K562 (cell line): ENCODE data around the gene MDC1. TPM values are rescaled to one million over a fixed set of nuclear protein-coding genes. Genes with fewer than 3 reads are reported as not detected.

Experiments
- CBX1 ChIP-seq: sonication (generic); IDR thresholded peaks from 2 replicates; pipeline ENCODE4 v1.6.1; 2016; ENCODE audit warnings: antibody characterized with exemption, low read depth, mild to moderate bottlenecking
- E2F4 ChIP-seq: sonication (generic); formaldehyde crosslinking; IDR thresholded peaks from 2 replicates; pipeline ENCODE4 v1.8.0; 2022; ENCODE audit warnings: mild to moderate bottlenecking, low read depth, missing genetic modification reagents
- EHMT2 ChIP-seq: fragments of 450-650 bp; IDR thresholded peaks from 2 replicates; pipeline ENCODE4 v1.6.1; 2018; ENCODE audit warnings: antibody characterized with exemption
- ELF2 ChIP-seq: fragments of 250-450 bp; sonication (Bioruptor Pico); IDR thresholded peaks from 2 replicates; pipeline ENCODE4 v1.5.0; 2021; ENCODE audit warnings: mild to moderate bottlenecking
- GTF2E2 ChIP-seq: fragments of 200-800 bp; sonication (Bioruptor generic); IDR thresholded peaks from 2 replicates; pipeline ENCODE4 v1.6.1; 2016; ENCODE audit warnings: missing genetic modification characterization, missing compliant biosample characterization
- ILK ChIP-seq: fragments of 450-650 bp; IDR thresholded peaks from 2 replicates; pipeline ENCODE4 v1.6.1; 2016; ENCODE audit warnings: missing genetic modification characterization, low read depth, mild to moderate bottlenecking, missing compliant biosample characterization, moderate library complexity, borderline replicate concordance
- MBD2 ChIP-seq: sonication (generic); IDR thresholded peaks from 2 replicates; pipeline ENCODE4 v1.6.1; 2016; ENCODE audit warnings: low read depth, borderline replicate concordance
- PRDM10 ChIP-seq: fragments of 450-650 bp; IDR thresholded peaks from 2 replicates; pipeline ENCODE4 v1.6.1; 2018; ENCODE audit not compliant: partially characterized antibody
- RBFOX2 ChIP-seq: fragments of 200-400 bp; formaldehyde crosslinking; IDR thresholded peaks from 2 replicates; pipeline ENCODE4 v1.6.1; 2017; ENCODE audit warnings: low read depth, mild to moderate bottlenecking, low read length, moderate library complexity
- TARDBP ChIP-seq: fragments of 450-650 bp; IDR thresholded peaks from 2 replicates; pipeline ENCODE4 v1.6.1; 2016
- TEAD2 ChIP-seq: fragments of 450-650 bp; IDR thresholded peaks from 2 replicates; pipeline ENCODE4 v1.6.1; 2016; ENCODE audit warnings: missing genetic modification characterization, control low read depth, missing compliant biosample characterization
- TRIM25 ChIP-seq: fragments of 450-650 bp; IDR thresholded peaks from 2 replicates; pipeline ENCODE4 v1.7.0; 2016; ENCODE audit warnings: borderline replicate concordance
- ZNF143 ChIP-seq: sonication (generic); formaldehyde crosslinking; IDR thresholded peaks from 2 replicates; pipeline ENCODE4 v1.9.0; 2022; ENCODE audit warnings: mild to moderate bottlenecking, missing genetic modification reagents
- ZNF431 ChIP-seq: sonication (generic); formaldehyde crosslinking; IDR thresholded peaks from 2 replicates; pipeline ENCODE4 v1.8.0; 2022; ENCODE audit warnings: mild to moderate bottlenecking, missing genetic modification reagents
- ZNF507 ChIP-seq: conservative IDR thresholded peaks from 2 replicates; pipeline ENCODE4 v1.6.1; 2017; ENCODE audit warnings: missing genetic modification characterization, missing compliant biosample characterization
- polyA plus RNA-seq, 8 experiments: library from polyadenylated mRNA; depleted of rRNA in 4 of 8; stranded (reverse) in 5 of 8; unstranded in 3 of 8; fragments of >200 nt; fragmentation: Nextera tagmentation in 2 of 8; fragmentation: Illumina TruSeq in 1 of 8; extraction: Ambion mirVana in 2 of 8; extraction: Trizol in 1 of 8; gene quantifications; 2 replicates each; pipeline versions ENCODE4 v1.2.1 to v1.2.3, GENCODE V29; 2011 to 2014; ENCODE audit warnings: inconsistent platforms in 1 of 8, missing spikeins in 1 of 8
- total RNA-seq, 7 experiments: library from RNA; depleted of rRNA in 6 of 7; stranded (reverse); fragments of >200 nt in 6 of 7; fragmentation: Illumina TruSeq in 2 of 7; extraction: Trizol in 2 of 7; gene quantifications; 2 replicates each; pipeline versions ENCODE4 v1.2.1 to v1.2.3, GENCODE V29; 2011 to 2021; ENCODE audit warnings: low replicate concordance in 1 of 7
- TF ChIP-seq, protein P1 (sequence below): fragments of 250-450 bp; sonication (Bioruptor Pico); IDR thresholded peaks from 2 replicates; pipeline ENCODE4 v1.9.0; 2021; ENCODE audit warnings: mild to moderate bottlenecking, inconsistent platforms
- TF ChIP-seq, protein P2 (sequence below), 2 experiments: fragments of 450-650 bp in 1 of 2; sonication (generic) in 1 of 2; formaldehyde crosslinking; conservative IDR thresholded peaks; 2 replicates each; pipeline versions ENCODE4 v1.4.0 to v1.8.1; 2020 to 2022; ENCODE audit warnings: mild to moderate bottlenecking in 1 of 2, missing genetic modification reagents in 1 of 2

MDC1 gene
- total and polyA plus RNA-seq, 9 of the 15 experiments (the other 6 are each of a cell fraction or from before 2014, with no cell fraction given): 8.2 to 114 (median 20.0) TPM

DNA sequence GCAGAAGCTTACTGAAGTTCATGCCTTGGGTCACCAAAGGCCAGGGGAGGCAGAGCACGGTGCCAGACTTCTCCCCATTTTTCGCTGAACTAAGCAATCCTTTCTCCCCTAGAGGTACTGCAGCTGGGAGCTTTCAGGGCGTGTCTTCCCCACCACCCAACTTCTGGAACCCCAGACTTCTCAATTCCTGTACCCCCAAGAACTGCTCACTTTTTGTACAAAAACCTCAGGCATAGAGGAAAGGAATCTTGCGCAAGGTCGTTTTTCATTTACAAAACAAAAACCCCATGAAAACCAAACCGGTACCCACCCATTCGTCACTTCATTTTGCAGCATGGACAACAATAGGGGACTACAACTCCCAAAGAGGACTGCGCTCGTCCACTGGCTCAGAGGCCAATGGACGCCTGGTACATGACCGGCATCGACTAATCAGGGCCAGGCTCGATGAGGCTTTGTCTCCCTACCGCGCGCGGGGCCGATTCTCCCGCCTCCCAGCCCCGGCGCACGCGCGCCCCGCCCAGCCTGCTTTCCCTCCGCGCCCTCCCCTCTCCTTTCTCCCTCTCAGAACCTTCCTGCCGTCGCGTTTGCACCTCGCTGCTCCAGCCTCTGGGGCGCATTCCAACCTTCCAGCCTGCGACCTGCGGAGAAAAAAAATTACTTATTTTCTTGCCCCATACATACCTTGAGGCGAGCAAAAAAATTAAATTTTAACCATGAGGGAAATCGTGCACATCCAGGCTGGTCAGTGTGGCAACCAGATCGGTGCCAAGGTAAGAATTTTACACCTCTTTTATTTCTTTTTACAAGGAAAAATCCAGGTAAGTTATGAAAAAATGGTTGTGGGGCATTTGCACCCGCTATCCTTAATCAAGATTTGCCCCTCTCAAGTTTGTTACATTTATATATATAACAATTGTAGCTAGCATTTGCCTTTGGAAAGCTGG lies 3.0 kb upstream of the MDC1 start, which contains the start of gene TUBB (continued):
- TF ChIP-seq PRDM10 (peak; percentile 46), ZNF143 (CRISPR knock-in tag) (peak; percentile 89), ELF2 (no peak), EHMT2 (no peak), TRIM25 (no peak), TARDBP (peak; percentile 77; the same call in 1 of the 2 replicates), CBX1 (peak; percentile 95), RBFOX2 (peak; percentile 96), MBD2 (peak; percentile 94), TEAD2 (peak; percentile 81), GTF2E2 (tag) (peak; percentile 69; the same call in 1 of the 2 replicates), ZNF507 (tag) (no peak), ZNF431 (CRISPR knock-in tag) (no peak), ILK (tag) (no peak), E2F4 (peak; percentile 85; the same call in 1 of the 2 replicates)
- TF ChIP-seq, protein P1, sequence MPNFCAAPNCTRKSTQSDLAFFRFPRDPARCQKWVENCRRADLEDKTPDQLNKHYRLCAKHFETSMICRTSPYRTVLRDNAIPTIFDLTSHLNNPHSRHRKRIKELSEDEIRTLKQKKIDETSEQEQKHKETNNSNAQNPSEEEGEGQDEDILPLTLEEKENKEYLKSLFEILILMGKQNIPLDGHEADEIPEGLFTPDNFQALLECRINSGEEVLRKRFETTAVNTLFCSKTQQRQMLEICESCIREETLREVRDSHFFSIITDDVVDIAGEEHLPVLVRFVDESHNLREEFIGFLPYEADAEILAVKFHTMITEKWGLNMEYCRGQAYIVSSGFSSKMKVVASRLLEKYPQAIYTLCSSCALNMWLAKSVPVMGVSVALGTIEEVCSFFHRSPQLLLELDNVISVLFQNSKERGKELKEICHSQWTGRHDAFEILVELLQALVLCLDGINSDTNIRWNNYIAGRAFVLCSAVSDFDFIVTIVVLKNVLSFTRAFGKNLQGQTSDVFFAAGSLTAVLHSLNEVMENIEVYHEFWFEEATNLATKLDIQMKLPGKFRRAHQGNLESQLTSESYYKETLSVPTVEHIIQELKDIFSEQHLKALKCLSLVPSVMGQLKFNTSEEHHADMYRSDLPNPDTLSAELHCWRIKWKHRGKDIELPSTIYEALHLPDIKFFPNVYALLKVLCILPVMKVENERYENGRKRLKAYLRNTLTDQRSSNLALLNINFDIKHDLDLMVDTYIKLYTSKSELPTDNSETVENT (CRISPR knock-in tag): peak; percentile 94
- TF ChIP-seq, protein P2, sequence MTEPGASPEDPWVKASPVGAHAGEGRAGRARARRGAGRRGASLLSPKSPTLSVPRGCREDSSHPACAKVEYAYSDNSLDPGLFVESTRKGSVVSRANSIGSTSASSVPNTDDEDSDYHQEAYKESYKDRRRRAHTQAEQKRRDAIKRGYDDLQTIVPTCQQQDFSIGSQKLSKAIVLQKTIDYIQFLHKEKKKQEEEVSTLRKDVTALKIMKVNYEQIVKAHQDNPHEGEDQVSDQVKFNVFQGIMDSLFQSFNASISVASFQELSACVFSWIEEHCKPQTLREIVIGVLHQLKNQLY (CRISPR knock-in tag; conservative IDR thresholded peaks at IDR 0.05): no peak
